ENCODE results near the gene LILRB3. TPM values are rescaled to one million over a fixed set of nuclear protein-coding genes. Genes with fewer than 3 reads are reported as not detected.
"Not testable (repeated sequence)": the region's sequence is repeated elsewhere in the genome, so short reads cannot be mapped to it uniquely, and the experiment has no call there.

LILRB3 gene
- total RNA-seq, 2 experiments from 2014 or later = 0.68 to 1.6 TPM

- H3K27ac Mint-ChIP-seq; H3K9me3 Mint-ChIP-seq; H3K4me1 Mint-ChIP-seq (ENCODE audit: low read depth); DNase-seq; H3K4me3 Mint-ChIP-seq; intact Hi-C loops (cut with micrococcal nuclease); H3K27me3 Mint-ChIP-seq; H3K36me3 Mint-ChIP-seq: not testable (repeated sequence)
- ChIA-PET CTCF (interaction anchor here (1.2 to 2.0 kb wide), 2 partner anchors 60 to 94 kb away, joined by 4 to 8 read pairs; no protein-coding TSS in a partner anchor), POLR2A (interaction anchor here (0.5 to 1.1 kb wide), 2 partner anchors 15 to 207 kb away, joined by 3 to 4 read pairs; no protein-coding TSS in a partner anchor)
Observed at GRCh38 chr19:54171736-54172431, 50.9 kb downstream of the LILRB3 start.

DNA sequence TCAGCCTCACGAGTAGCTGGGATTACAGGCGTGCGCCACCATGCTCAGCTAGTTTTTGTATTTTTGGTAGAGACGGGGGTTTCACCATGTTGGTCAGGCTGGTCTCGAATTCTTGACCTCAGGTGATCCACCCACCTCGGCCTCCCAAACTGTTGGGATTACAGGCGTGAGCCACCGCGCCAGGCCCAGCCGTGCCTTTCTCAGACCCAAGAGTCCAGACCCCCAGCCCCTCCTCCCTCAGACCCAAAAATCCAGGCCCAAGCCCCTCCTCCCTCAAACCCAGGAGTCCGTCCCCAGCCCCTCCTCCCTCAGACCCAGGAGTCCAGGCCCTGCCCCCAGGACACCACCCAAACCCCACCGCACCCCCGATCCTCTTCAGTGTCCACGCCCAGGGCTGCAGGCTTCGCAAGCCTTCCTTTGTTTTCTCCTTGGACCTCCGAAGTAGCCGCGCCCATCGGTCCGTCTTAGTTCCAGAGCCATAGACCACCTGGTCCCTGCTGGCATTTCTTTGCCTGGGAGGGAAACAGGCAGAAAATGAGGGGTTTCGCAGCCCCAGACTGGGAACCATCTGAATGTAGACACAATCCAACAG, 53.6 kb downstream of the LILRB3 start:
- ChIA-PET CTCF (interaction anchor here (0.7 to 2.0 kb wide), 4 partner anchors 19 to 161 kb away, joined by 3 to 7 read pairs (median 5); no protein-coding TSS in a partner anchor), POLR2A (interaction anchor here (1.3 to 1.8 kb wide), 3 partner anchors 18 to 38 kb away, joined by 3 to 5 read pairs (median 3); no protein-coding TSS in a partner anchor)
- Mint-ChIP-seq H3K36me3 (no peaks in the 10 kb centered on the region), H3K4me3 (no peak overlapping the region), H3K27me3 (no peaks in the 10 kb centered on the region), H3K4me1 (ENCODE audit: low read depth) (peaks cover 6% of the 10 kb centered on the region), H3K9me3 (no peaks in the 10 kb centered on the region), H3K27ac (no peak overlapping the region)
- no peak for DNase-seq
- intact Hi-C loops (cut with micrococcal nuclease) = no loop called here

GRCh38 chr19:54168174-54168917, 54.5 kb downstream of the LILRB3 start:
- DNase-seq = peak; percentile 94
- CTCF ChIA-PET = interaction anchor here (0.5 to 2.3 kb wide), 13 partner anchors 8 to 98 kb away, joined by 3 to 10 read pairs (median 3); partner anchors contain the start of genes LENG1 and MBOAT7
- H3K9me3 Mint-ChIP-seq = no peaks in the 10 kb centered on the region
- intact Hi-C loops (cut with micrococcal nuclease) = loop anchor here (1.0 kb wide), 1 partner anchor 63 kb away; no protein-coding TSS in a partner anchor
- no peaks in the 10 kb centered on the region for H3K36me3 Mint-ChIP-seq
- POLR2A ChIA-PET = no interaction called here
- H3K4me3 Mint-ChIP-seq = peak overlapping the region; percentile 5
- H3K27me3 Mint-ChIP-seq = no peaks in the 10 kb centered on the region
- H3K27ac Mint-ChIP-seq = no peak overlapping the region
- H3K4me1 Mint-ChIP-seq (ENCODE audit: low read depth) = peaks cover 8% of the 10 kb centered on the region

Other genes with a start within 250 kb of the LILRB3 start
- not detected for gene CACNG6, start 231.4 kb downstream of the LILRB3 start, total RNA-seq
- not detected for gene VSTM1, start 159.1 kb downstream of the LILRB3 start, total RNA-seq
- not detected for gene TARM1, start 141.6 kb downstream of the LILRB3 start, total RNA-seq
- under 1 TPM; 0.29 to 0.59 TPM for gene OSCAR, start 122.2 kb downstream of the LILRB3 start, total RNA-seq
- gene NDUFA3, start 120.2 kb downstream of the LILRB3 start, total RNA-seq = 100 to 1,000 TPM; 106 to 113 TPM
- 10 to 100 TPM; 27.1 to 31.6 TPM for gene TFPT, start 107.3 kb downstream of the LILRB3 start, total RNA-seq
- gene PRPF31, start 107.3 kb downstream of the LILRB3 start, total RNA-seq = 10 to 100 TPM; 74.4 to 74.6 TPM
- gene CNOT3, start 85.2 kb downstream of the LILRB3 start, total RNA-seq = 10 to 100 TPM; 54.6 to 58.7 TPM
- gene LENG1, start 63.3 kb downstream of the LILRB3 start, total RNA-seq = 1 to 10 TPM; 4.7 to 5.3 TPM
- gene TMC4, start 49.8 kb downstream of the LILRB3 start, total RNA-seq = under 1 TPM; 0.26 to 0.27 TPM
- gene MBOAT7, start 33.4 kb downstream of the LILRB3 start, total RNA-seq = 100 to 1,000 TPM; 107 to 112 TPM
- gene TSEN34, start 31.7 kb downstream of the LILRB3 start, total RNA-seq = 10 to 100 TPM; 15.5 to 16.3 TPM
- 1,000 to 10,000 TPM; 1,595 to 1,653 TPM for gene RPS9, start 22.1 kb downstream of the LILRB3 start, total RNA-seq
- gene LILRA6, start 19.8 kb upstream of the LILRB3 start, total RNA-seq = under 1 TPM in 1 of 2 experiments, not detected in 1; 0.26 TPM
- not detected for gene LILRB5, start 34.3 kb upstream of the LILRB3 start, total RNA-seq
- gene LILRB2, start 58.1 kb upstream of the LILRB3 start, total RNA-seq = not detected
- not detected for gene LILRA5, start 90.2 kb upstream of the LILRB3 start, total RNA-seq
- gene LILRA4, start 116.2 kb upstream of the LILRB3 start, total RNA-seq = not detected
- 1 to 10 TPM; 4.9 to 5.7 TPM for gene LAIR1, start 141.9 kb upstream of the LILRB3 start, total RNA-seq
- gene TTYH1, start 192.5 kb upstream of the LILRB3 start, total RNA-seq = not detected
- gene LENG8, start 226.2 kb upstream of the LILRB3 start, total RNA-seq = 100 to 1,000 TPM; 163 to 176 TPM
- gene LENG9, start 240.8 kb upstream of the LILRB3 start, total RNA-seq = 1 to 10 TPM; 5.3 to 5.6 TPM

All from activated CD4-positive, alpha-beta memory T cell treated with anti-CD3 and anti-CD28 coated beads for 36 hours (primary cell).